Ectodermal cell (in vitro differentiated cells): ENCODE measurements around the gene SEZ6L2.
"Not testable (repeated sequence)": the region's sequence is repeated elsewhere in the genome, so short reads cannot be mapped to it uniquely, and the experiment has no call there.

Experiments used
- H3K27ac ChIP-seq: 2 replicates; pipeline ENCODE4 v1.7.0; 2013; ENCODE audit warnings: mild to moderate bottlenecking, low read depth, low read length; ENCODE audit not compliant: insufficient read depth, poor library complexity, severe bottlenecking
- H3K27me3 ChIP-seq: 2 replicates; pipeline ENCODE4 v1.7.0; 2013; ENCODE audit warnings: mild to moderate bottlenecking, low read length; ENCODE audit not compliant: insufficient read depth, control insufficient read depth, poor library complexity, severe bottlenecking
- H3K36me3 ChIP-seq: one replicate; pipeline ENCODE4 v1.7.0; 2013; ENCODE audit warnings: low read length; ENCODE audit not compliant: control insufficient read depth, insufficient read depth
- H3K4me1 ChIP-seq: one replicate; pipeline ENCODE4 v1.7.0; 2013; ENCODE audit warnings: low read length; ENCODE audit not compliant: control insufficient read depth, insufficient read depth
- H3K4me3 ChIP-seq: 2 replicates; pipeline ENCODE4 v1.7.0; 2013; ENCODE audit warnings: low read depth, low read length, control low read depth; ENCODE audit not compliant: insufficient read depth
- H3K9me3 ChIP-seq: 2 replicates; pipeline ENCODE4 v1.7.0; 2013; ENCODE audit warnings: mild to moderate bottlenecking, low read length, moderate library complexity; ENCODE audit not compliant: control insufficient read depth
- WGBS, 2 experiments: methylation state at CpG; one replicate each; pipeline ENCODE4 v1.1.7; 2013; ENCODE audit warnings: missing lambda C conversion rate in 2 of 2; 5-methylcytosine and 5-hydroxymethylcytosine counted together

Gene SEZ6L2

DNA sequence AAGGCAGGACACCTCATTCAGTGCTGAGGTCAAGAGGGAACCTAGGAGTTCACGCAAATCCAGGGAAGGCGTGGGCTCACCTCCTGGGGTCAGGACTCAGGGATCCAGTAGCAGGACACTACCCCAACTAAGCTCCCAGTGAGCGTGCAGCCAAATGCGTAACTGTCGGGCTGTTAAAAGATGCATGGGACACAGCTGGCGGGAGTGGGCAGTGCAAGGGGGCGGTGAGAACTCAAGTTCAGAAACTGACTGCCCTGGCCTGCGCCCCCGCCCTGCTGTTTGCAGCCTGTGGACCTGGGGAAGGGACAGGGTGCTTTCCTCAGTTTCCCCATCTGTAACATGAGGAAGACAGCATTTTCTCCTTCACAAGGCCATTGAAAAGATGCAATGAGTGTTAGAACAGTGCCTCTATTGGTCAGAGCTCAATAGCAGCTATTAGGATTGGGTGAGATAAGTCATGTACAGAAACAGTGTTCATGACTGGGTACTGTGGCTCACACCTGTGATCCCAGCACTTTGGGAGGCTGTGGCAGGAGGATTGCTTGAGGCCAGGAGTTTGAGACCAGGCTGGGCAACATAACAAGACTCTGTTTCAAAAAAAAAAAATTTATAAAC is 56.5 kb downstream of the SEZ6L2 start:
- Histone ChIP-seq H3K4me3 (no peak overlapping the region), H3K27ac (no peak overlapping the region), H3K9me3 (no peaks in the 10 kb centered on the region), H3K4me1 (no peaks in the 10 kb centered on the region), H3K36me3 (no peaks in the 10 kb centered on the region), H3K27me3 (no peaks in the 10 kb centered on the region)
- 93 to 95% methylated on average over 9 of the region's 9 CpGs for WGBS, 2 experiments

DNA sequence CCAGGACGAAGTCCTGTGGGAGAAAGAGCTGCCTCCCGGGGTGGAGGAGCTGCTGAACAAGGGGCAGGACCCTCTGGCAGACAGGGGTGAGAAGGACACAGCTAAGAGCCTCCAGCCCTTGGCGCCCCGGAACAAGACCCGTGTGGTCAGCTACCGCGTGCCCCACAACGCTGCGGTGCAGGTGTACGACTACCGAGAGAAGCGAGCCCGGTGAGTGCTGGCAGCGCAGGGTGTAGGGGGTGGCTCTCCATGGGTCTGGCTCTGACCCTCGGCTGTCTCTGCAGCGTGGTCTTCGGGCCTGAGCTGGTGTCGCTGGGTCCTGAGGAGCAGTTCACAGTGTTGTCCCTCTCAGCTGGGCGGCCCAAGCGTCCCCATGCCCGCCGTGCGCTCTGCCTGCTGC is 57.7 kb downstream of the SEZ6L2 start:
- H3K36me3 ChIP-seq, result no peaks in the 10 kb centered on the region
- H3K27ac ChIP-seq, result no peak overlapping the region
- WGBS, 2 experiments, result 95% methylated on average over 23 of the region's 23 CpGs
- no peaks in the 10 kb centered on the region for H3K9me3 ChIP-seq
- no peaks in the 10 kb centered on the region for H3K27me3 ChIP-seq
- no peaks in the 10 kb centered on the region for H3K4me1 ChIP-seq
- H3K4me3 ChIP-seq, result no peak overlapping the region

DNA sequence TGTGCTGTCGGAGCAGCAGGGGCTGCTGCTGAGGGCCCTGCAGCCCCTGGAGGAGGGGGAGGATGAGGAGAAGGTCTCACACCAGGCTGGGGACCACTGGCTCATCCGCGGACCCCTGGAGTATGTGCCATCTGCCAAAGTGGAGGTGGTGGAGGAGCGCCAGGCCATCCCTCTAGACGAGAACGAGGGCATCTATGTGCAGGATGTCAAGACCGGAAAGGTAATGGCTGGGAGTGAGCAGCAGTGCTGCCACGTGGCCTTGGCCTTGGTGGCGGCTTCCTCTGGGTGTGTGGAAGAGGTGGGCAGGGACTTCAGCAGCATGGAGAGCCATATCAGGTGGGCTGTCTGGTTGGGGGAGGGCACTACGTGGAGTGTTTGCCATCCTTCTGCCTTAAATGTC is 59.1 kb downstream of the SEZ6L2 start:
- Histone ChIP-seq H3K36me3 (no peaks in the 10 kb centered on the region), H3K9me3 (no peaks in the 10 kb centered on the region), H3K27ac (no peak overlapping the region), H3K4me3 (no peak overlapping the region), H3K4me1 (no peaks in the 10 kb centered on the region), H3K27me3 (no peaks in the 10 kb centered on the region)
- WGBS, 2 experiments, result 89 to 91% methylated on average over 10 of the region's 10 CpGs

DNA sequence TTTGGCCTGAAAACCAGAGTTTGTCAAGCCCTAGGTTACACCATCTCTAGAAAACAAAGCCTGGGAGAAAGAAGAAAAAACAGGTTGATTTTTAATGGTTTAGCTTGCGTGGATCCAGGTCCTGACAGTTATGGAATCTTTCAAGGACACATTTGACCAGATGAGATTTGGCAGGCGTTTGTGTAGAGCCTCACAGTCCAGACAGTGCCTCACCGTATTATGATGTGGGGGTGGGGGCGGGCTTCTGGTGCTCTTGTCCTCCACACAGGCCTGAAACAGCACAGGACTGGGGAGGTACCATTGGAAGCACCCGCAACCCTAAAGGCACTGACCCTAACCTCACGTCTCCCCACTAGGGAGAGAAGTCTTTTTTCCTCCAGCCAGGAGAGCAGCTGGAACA is 59.5 kb downstream of the SEZ6L2 start:
- Histone ChIP-seq H3K36me3 (no peaks in the 10 kb centered on the region), H3K27ac (no peak overlapping the region), H3K4me3 (no peak overlapping the region), H3K27me3 (no peaks in the 10 kb centered on the region), H3K4me1 (no peaks in the 10 kb centered on the region), H3K9me3 (no peaks in the 10 kb centered on the region)
- 90 to 95% methylated on average over 6 of the region's 6 CpGs for WGBS, 2 experiments

DNA sequence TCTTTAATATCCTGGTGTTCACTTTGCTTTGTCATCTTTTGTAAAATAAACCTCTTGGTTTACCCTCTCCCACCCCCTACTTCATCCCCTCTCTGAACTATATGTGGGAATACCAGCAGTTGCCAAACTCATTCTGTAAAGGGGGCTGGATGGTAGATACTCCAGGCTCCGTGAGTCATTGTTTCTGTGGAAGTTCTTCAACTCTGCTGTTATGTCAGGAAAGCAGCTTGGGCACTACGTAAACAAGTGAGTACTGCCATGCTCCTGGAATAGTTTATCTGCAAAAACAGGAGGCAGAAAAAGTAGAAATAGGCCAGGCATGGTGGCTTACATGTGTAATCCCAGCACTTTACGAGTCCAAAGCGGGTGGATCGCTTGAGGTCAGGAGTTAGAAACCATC is 61.5 kb downstream of the SEZ6L2 start:
- no peak overlapping the region for H3K4me3 ChIP-seq
- H3K9me3 ChIP-seq, result no peaks in the 10 kb centered on the region
- H3K4me1 ChIP-seq, result no peaks in the 10 kb centered on the region
- 89 to 92% methylated on average over 5 of the region's 5 CpGs for WGBS, 2 experiments
- no peaks in the 10 kb centered on the region for H3K36me3 ChIP-seq
- no peak overlapping the region for H3K27ac ChIP-seq
- no peaks in the 10 kb centered on the region for H3K27me3 ChIP-seq

DNA sequence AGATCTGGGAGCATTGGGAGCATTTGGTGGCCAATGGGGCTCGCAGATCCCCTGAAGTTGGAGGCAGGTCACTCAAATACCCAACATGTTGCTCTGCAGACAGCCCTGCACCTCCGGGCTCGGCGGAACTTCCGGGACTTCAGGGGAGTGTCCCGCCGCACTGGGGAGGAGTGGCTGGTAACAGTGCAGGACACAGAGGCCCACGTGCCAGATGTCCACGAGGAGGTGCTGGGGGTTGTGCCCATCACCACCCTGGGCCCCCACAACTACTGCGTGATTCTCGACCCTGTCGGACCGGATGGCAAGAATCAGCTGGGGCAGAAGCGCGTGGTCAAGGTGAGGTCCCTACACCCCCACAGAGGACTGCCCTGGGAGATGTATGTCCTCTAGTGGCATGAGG is 62.7 kb downstream of the SEZ6L2 start:
- H3K27me3 ChIP-seq, result no peaks in the 10 kb centered on the region
- no peaks in the 10 kb centered on the region for H3K36me3 ChIP-seq
- no peak overlapping the region for H3K27ac ChIP-seq
- WGBS, 2 experiments, result 88 to 92% methylated on average over 15 of the region's 15 CpGs
- no peak overlapping the region for H3K4me3 ChIP-seq
- no peaks in the 10 kb centered on the region for H3K9me3 ChIP-seq
- H3K4me1 ChIP-seq, result no peaks in the 10 kb centered on the region

DNA sequence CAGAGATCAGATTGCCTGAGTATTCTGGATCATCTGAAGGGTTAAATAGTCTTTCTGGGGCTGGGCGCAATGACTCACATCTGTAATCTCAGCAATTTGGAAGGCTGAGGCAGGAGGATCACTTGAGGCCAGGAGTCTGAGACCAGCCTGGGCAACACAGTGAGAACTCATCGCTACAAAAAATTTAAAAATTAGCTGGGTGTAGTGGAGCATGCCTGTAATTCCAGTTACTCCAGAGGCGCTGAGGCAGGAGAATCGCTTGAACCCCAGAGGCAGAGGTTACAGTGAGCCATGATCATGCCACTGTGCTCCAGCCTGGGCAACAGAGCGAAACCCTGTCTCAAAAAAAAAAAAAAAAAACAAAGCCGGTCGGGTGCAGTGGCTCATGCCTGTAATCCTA is 63.4 kb downstream of the SEZ6L2 start:
- H3K27me3 ChIP-seq, result no peaks in the 10 kb centered on the region
- no peak overlapping the region for H3K4me3 ChIP-seq
- WGBS, 2 experiments, result 93 to 94% methylated on average over 7 of the region's 7 CpGs
- H3K9me3 ChIP-seq, result no peaks in the 10 kb centered on the region
- no peaks in the 10 kb centered on the region for H3K4me1 ChIP-seq
- no peaks in the 10 kb centered on the region for H3K36me3 ChIP-seq
- no peak overlapping the region for H3K27ac ChIP-seq

DNA sequence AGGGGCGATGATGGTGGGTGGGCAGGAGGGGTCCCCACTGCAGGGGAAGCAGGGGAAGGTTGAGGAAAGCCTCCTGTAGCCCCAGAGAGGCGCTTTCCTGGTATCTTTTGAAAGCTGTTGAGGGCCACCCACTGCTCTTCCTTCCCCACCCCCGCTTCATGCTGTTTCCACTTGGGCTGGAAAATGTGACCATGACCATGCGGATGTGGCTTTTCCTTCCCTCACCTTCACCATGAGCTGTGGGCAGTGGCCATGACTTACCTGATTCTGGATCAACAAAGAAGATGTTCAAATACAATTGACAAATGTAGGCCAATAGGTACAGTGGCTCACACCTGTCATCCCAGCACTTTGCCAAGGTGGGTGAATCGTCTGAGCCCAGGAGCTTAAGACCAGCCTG is 65.3 kb downstream of the SEZ6L2 start:
- 89 to 91% methylated on average over 5 of the region's 5 CpGs for WGBS, 2 experiments
- Histone ChIP-seq H3K9me3 (no peaks in the 10 kb centered on the region), H3K4me1 (no peaks in the 10 kb centered on the region), H3K27me3 (no peaks in the 10 kb centered on the region), H3K27ac (no peak overlapping the region), H3K4me3 (no peak overlapping the region), H3K36me3 (no peaks in the 10 kb centered on the region)

DNA sequence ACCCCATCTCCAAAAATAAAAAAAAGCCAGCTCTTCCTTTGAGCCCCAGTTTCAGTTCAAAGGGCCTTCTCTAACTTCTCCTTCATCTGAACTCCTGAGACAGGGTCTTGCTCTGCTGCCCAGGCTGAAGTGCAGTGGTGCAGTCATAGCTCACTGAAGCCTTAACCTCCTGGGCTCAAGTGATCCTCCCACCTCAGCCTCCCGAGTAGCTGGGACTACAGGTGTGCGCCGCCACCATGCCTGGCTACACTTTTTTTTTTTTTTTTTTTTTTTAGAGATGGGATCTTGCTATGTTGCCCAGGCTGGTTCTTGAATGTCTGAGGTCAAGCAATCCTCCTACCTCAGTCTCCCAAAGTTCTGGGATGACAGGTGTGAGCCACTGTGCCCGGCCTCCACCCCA is 66.1 kb downstream of the SEZ6L2 start:
- H3K4me1 ChIP-seq, H3K9me3 ChIP-seq, H3K27me3 ChIP-seq, H3K36me3 ChIP-seq, H3K27ac ChIP-seq, H3K4me3 ChIP-seq: not testable (repeated sequence)
- WGBS, 2 experiments, result 83 to 96% methylated on average over 4 of the region's 4 CpGs

DNA sequence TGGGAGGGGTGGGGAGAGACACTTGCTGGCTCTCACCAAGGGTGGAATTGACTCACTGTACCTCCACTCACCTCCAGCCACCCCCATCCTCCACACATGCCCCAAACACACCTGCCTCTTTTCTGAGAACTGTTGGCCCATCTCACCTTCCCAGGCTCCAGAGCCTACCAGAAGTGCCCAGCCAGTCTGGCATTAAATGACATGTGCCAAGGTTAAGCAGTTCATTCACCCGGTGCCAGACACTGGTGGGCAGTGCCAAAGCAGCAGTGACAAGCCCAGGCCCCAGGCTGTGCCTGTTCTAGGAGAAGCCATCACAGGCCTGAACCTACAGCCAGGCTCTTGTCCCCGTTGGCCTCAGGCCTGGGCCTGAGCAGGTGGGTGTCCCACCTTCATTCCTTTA is 67.9 kb downstream of the SEZ6L2 start:
- no peaks in the 10 kb centered on the region for H3K4me1 ChIP-seq
- H3K4me3 ChIP-seq, result no peak overlapping the region
- no peak overlapping the region for H3K27ac ChIP-seq
- 84 to 98% methylated on average over 2 of the region's 2 CpGs for WGBS, 2 experiments
- no peaks in the 10 kb centered on the region for H3K9me3 ChIP-seq
- no peaks in the 10 kb centered on the region for H3K36me3 ChIP-seq
- H3K27me3 ChIP-seq, result no peaks in the 10 kb centered on the region

DNA sequence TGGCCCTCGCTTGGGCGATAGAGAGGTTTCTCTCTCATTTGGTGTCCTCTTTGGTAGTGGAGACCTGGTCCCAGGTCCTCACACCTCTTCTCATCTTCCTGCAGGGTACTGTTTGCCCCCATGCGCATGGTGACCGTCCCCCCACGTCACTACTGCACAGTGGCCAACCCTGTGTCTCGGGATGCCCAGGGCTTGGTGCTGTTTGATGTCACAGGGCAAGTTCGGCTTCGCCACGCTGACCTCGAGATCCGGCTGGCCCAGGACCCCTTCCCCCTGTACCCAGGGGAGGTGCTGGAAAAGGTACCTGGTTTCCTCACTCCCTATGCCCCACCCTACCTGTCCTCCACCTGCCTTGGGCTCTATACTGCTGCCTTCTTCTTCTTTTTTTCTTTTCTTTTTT is 68.6 kb downstream of the SEZ6L2 start:
- WGBS, 2 experiments, result 93 to 96% methylated on average over 11 of the region's 11 CpGs
- Histone ChIP-seq H3K27me3 (no peaks in the 10 kb centered on the region), H3K36me3 (no peaks in the 10 kb centered on the region), H3K4me1 (no peaks in the 10 kb centered on the region), H3K9me3 (no peaks in the 10 kb centered on the region), H3K27ac (no peak overlapping the region), H3K4me3 (no peak overlapping the region)
